HG03354 (cell line): ENCODE measurements around the gene RACGAP1.
"Not testable (repeated sequence)": the region's sequence is repeated elsewhere in the genome, so short reads cannot be mapped to it uniquely, and the experiment has no call there.

Experiments used
- ATAC-seq: cut with Tn5 transposase; IDR thresholded peaks from one replicate; pipeline ENCODE4 v1.9.1; 2021; ENCODE audit warnings: mild to moderate bottlenecking; ENCODE audit not compliant: unreplicated experiment, poor library complexity, severe bottlenecking

The RACGAP1 gene

GRCh38 chr12:50005175-50005574 lies 20.1 kb downstream of the RACGAP1 start:
- no peak for ATAC-seq

- ATAC-seq = no peak
Measured at GRCh38 chr12:50004696-50005095, 20.6 kb downstream of the RACGAP1 start.

GRCh38 chr12:50003595-50003994 lies 21.7 kb downstream of the RACGAP1 start:
- no peak for ATAC-seq

- ATAC-seq = no peak
Measured at GRCh38 chr12:49998453-49998852, 26.8 kb downstream of the RACGAP1 start.

GRCh38 chr12:49990273-49990672 lies 35.0 kb downstream of the RACGAP1 start:
- ATAC-seq = no peak

GRCh38 chr12:49989400-49989799 lies 35.9 kb downstream of the RACGAP1 start:
- not testable (repeated sequence) for ATAC-seq

GRCh38 chr12:49987625-49988303 lies 37.5 kb downstream of the RACGAP1 start:
- ATAC-seq = no peak

- ATAC-seq = not testable (repeated sequence)
Measured at GRCh38 chr12:49986476-49986875, 38.8 kb downstream of the RACGAP1 start.

- no peak for ATAC-seq
Measured at GRCh38 chr12:49985981-49986380, 39.3 kb downstream of the RACGAP1 start.

- no peak for ATAC-seq
Measured at GRCh38 chr12:49984476-49985359, 40.6 kb downstream of the RACGAP1 start.

- ATAC-seq = no peak
Measured at GRCh38 chr12:49983892-49984291, 41.4 kb downstream of the RACGAP1 start.

- ATAC-seq = no peak
Measured at GRCh38 chr12:49982246-49983087, 42.8 kb downstream of the RACGAP1 start.

- ATAC-seq = no peak
Measured at GRCh38 chr12:49980501-49981349, 44.6 kb downstream of the RACGAP1 start.

- no peak for ATAC-seq
Measured at GRCh38 chr12:49979791-49980190, 45.5 kb downstream of the RACGAP1 start.

GRCh38 chr12:49979016-49979586 lies 46.2 kb downstream of the RACGAP1 start:
- ATAC-seq = no peak

- ATAC-seq = no peak
Measured at GRCh38 chr12:49978125-49978524, 47.2 kb downstream of the RACGAP1 start.

- no peak for ATAC-seq
Measured at GRCh38 chr12:49976557-49976956, 48.7 kb downstream of the RACGAP1 start.

GRCh38 chr12:49975318-49975761 lies 50.0 kb downstream of the RACGAP1 start:
- no peak for ATAC-seq
